PC-3 (cell line): ENCODE measurements around the gene FGFR2. TPM values are rescaled to one million over a fixed set of nuclear protein-coding genes. Genes with fewer than 3 reads are reported as not detected.

ENCODE experiments used
- ATAC-seq: fragments of 200-7000 bp; cut with Tn5 transposase; 2 replicates; pipeline ENCODE4 v1.9.1; 2020; ENCODE audit warnings: mild to moderate bottlenecking, moderate library complexity
- BruUV-seq: library from RNA; stranded (reverse); fragments of 400-500 nt; replicated peaks from 2 replicates; lab custom pipeline; 2021; lab: Mats Ljungman, UMichigan
- CTCF ChIA-PET: fragments of 300-600 bp; sonication (Branson Sonifier 250); formaldehyde crosslinking; loops from one replicate; lab custom pipeline; 2022; ENCODE audit warnings: antibody characterized with exemption; lab: Charles Lee
- POLR2A ChIA-PET: fragments of 300-600 bp; sonication (Branson Sonifier 250); formaldehyde crosslinking; loops from one replicate; lab custom pipeline; 2022; ENCODE audit warnings: antibody characterized with exemption; ENCODE audit not compliant: unreplicated experiment; lab: Charles Lee
- DNase-seq: peaks from one replicate; pipeline ENCODE4 v3.0.0-alpha.2; 2015
- H2AFZ ChIP-seq: fragments of 300-600 bp; sonication (generic); 2 replicates; pipeline ENCODE4 v1.6.0; 2016; ENCODE audit warnings: antibody characterized with exemption, low read length
- H3F3A ChIP-seq: fragments of 300-600 bp; sonication (generic); one replicate; pipeline ENCODE4 v1.6.0; 2017; ENCODE audit warnings: antibody characterized with exemption, low read length, control low read depth, mild to moderate bottlenecking; ENCODE audit not compliant: unreplicated experiment
- H3K27ac ChIP-seq: fragments of 300-600 bp; sonication (generic); 2 replicates; pipeline ENCODE4 v1.5.1; 2016; ENCODE audit warnings: mild to moderate bottlenecking, low read length
- H3K27me3 ChIP-seq: fragments of 300-600 bp; sonication (generic); 2 replicates; pipeline ENCODE4 v1.6.1; 2016; ENCODE audit warnings: low read length, mixed read lengths
- H3K36me3 ChIP-seq: fragments of 300-600 bp; sonication (generic); 2 replicates; pipeline ENCODE4 v1.6.1; 2016; ENCODE audit warnings: low read depth, mixed run types, low read length, mixed read lengths
- H3K4me1 ChIP-seq: fragments of 300-600 bp; sonication (generic); 2 replicates; pipeline ENCODE4 v1.5.1; 2016; ENCODE audit warnings: low read length; ENCODE audit not compliant: insufficient read depth
- H3K4me2 ChIP-seq: fragments of 300-600 bp; sonication (generic); 2 replicates; pipeline ENCODE4 v1.6.0; 2016; ENCODE audit warnings: low read length
- H3K4me3 ChIP-seq: fragments of 300-600 bp; sonication (generic); 2 replicates; pipeline ENCODE4 v1.5.1; 2016; ENCODE audit warnings: mild to moderate bottlenecking, low read length, mixed read lengths
- H3K79me2 ChIP-seq: fragments of 300-600 bp; sonication (generic); 2 replicates; pipeline ENCODE4 v1.6.1; 2017; ENCODE audit warnings: low read length, mixed read lengths
- H3K9ac ChIP-seq: fragments of 300-600 bp; sonication (generic); 2 replicates; pipeline ENCODE4 v1.6.0; 2016; ENCODE audit warnings: mild to moderate bottlenecking, low read length
- H3K9me2 ChIP-seq: fragments of 300-600 bp; sonication (generic); replicated peaks from 2 replicates; pipeline ENCODE4 v1.6.1; 2016; ENCODE audit warnings: mixed run types, low read length, mixed read lengths
- H3K9me3 ChIP-seq: fragments of 300-600 bp; sonication (generic); 2 replicates; pipeline ENCODE4 v1.6.1; 2016; ENCODE audit warnings: low read length, mixed read lengths
- H4K20me1 ChIP-seq: fragments of 300-600 bp; sonication (generic); 2 replicates; pipeline ENCODE4 v1.6.1; 2016; ENCODE audit warnings: low read length, mixed read lengths
- EZH2 ChIP-seq: fragments of 300-600 bp; sonication (generic); IDR thresholded peaks from one replicate; pipeline ENCODE4 v1.6.1; 2017; ENCODE audit warnings: antibody characterized with exemption, mild to moderate bottlenecking, low read length; ENCODE audit not compliant: unreplicated experiment
- EZH2phosphoT487 ChIP-seq: fragments of 300-600 bp; sonication (generic); IDR thresholded peaks from 2 replicates; pipeline ENCODE4 v1.6.1; 2018; ENCODE audit warnings: mild to moderate bottlenecking, antibody characterized with exemption, low read length, borderline replicate concordance
- intact Hi-C: fragments of 100-400 bp; cut with micrococcal nuclease; formaldehyde crosslinking; loops from 2 replicates; pipeline ENCODE4 v1.9.0; 2023
- total RNA-seq: library from RNA; depleted of rRNA; stranded (reverse); fragments of >200 nt; gene quantifications from 2 replicates; pipeline ENCODE4 v1.2.3, GENCODE V29; 2014
- TF ChIP-seq, protein P1 (sequence below): fragments of 300-600 bp; sonication (generic); conservative IDR thresholded peaks from 2 replicates; pipeline ENCODE4 v1.5.1; 2017; ENCODE audit warnings: antibody characterized with exemption, low read depth, mild to moderate bottlenecking, low read length

FGFR2 gene
- total RNA-seq, 1 experiment from 2014 or later, result 0.36 TPM

DNA sequence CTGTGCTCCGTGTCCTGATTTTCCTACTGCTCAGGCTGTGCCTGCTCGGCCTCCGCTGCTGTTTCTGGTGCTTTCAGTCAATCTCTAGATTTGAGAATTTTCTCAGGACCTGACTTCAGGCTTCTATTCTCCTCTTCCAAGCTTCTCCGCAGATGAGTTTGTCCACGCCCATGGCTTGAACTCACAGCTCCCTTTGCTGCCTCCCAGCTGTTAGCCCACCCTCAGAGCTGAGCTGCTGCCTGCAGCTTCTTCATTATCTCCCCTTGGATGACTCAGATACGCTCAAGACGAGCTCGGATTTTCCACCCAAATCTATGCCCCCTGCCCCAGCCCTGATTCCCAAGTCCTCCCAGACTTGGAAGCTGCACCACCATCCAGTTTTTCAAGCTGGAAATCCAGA is 104.7 kb downstream of the FGFR2 start:
- ChIA-PET CTCF (no interaction called here), POLR2A (no interaction called here)
- Histone ChIP-seq H3K27ac (no peak overlapping the region), H2AFZ (no peak overlapping the region), H3K4me1 (no peaks in the 10 kb centered on the region), H3K4me2 (no peak overlapping the region), H3F3A (no peaks in the 10 kb centered on the region), H3K4me3 (no peak overlapping the region), H3K79me2 (no peaks in the 10 kb centered on the region), H3K36me3 (no peaks in the 10 kb centered on the region), H4K20me1 (no peaks in the 10 kb centered on the region), H3K9me3 (no peaks in the 10 kb centered on the region), H3K27me3 (peaks cover 59% of the 10 kb centered on the region; the same call in 1 of the 2 replicates), H3K9me2 (no peaks in the 10 kb centered on the region), H3K9ac (no peak overlapping the region)
- ATAC-seq (no peak), DNase-seq (no peak)
- TF ChIP-seq EZH2phosphoT487 (no peak), EZH2 (no peak)
- TF ChIP-seq, protein P1, sequence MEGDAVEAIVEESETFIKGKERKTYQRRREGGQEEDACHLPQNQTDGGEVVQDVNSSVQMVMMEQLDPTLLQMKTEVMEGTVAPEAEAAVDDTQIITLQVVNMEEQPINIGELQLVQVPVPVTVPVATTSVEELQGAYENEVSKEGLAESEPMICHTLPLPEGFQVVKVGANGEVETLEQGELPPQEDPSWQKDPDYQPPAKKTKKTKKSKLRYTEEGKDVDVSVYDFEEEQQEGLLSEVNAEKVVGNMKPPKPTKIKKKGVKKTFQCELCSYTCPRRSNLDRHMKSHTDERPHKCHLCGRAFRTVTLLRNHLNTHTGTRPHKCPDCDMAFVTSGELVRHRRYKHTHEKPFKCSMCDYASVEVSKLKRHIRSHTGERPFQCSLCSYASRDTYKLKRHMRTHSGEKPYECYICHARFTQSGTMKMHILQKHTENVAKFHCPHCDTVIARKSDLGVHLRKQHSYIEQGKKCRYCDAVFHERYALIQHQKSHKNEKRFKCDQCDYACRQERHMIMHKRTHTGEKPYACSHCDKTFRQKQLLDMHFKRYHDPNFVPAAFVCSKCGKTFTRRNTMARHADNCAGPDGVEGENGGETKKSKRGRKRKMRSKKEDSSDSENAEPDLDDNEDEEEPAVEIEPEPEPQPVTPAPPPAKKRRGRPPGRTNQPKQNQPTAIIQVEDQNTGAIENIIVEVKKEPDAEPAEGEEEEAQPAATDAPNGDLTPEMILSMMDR, result no peak
- intact Hi-C loops, result no loop called here
- BruUV-seq, result no TSS peak

DNA sequence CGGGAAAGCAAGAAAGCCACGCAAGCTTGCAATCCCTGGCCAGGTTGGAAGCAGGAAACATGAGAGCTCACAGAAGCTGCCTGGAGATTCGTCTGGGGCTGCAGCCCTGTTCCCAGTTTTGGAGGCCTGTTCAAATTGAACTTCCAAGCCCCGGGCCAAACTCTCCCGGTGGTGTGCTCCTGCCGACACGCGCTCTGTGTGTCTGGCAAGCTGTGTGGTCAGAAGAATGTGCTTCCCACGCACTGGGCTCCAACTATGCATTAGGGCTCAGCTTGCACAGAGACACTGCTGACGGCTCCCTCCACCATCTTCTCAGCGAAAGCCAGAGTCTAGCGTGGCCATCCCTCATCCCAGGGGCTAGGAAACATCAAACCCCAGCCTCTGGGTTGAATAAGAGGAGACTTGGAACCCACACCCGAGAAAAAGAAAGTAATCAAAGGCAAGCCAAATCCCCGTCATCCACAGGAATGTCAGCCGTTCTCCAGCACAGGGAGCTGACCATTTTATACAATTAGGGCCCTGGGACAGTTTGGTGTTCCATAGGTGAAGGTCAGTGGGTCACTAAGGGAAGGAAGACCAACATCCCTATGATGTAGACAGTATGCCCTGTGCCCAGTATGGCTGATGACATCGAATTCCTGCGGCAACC is 107.2 kb downstream of the FGFR2 start:
- ChIA-PET POLR2A (no interaction called here), CTCF (no interaction called here)
- Histone ChIP-seq H3K27me3 (peaks cover 61% of the 10 kb centered on the region), H3K4me3 (no peak overlapping the region), H3K9me2 (no peaks in the 10 kb centered on the region), H3K36me3 (no peaks in the 10 kb centered on the region), H3K79me2 (no peaks in the 10 kb centered on the region), H3K27ac (no peak overlapping the region), H3K9ac (no peak overlapping the region), H3K4me1 (no peaks in the 10 kb centered on the region), H3K4me2 (no peak overlapping the region), H2AFZ (no peak overlapping the region), H4K20me1 (no peaks in the 10 kb centered on the region), H3K9me3 (no peaks in the 10 kb centered on the region), H3F3A (no peaks in the 10 kb centered on the region)
- BruUV-seq, result no TSS peak
- DNase-seq (no peak), ATAC-seq (no peak)
- intact Hi-C loops, result no loop called here
- TF ChIP-seq EZH2 (no peak), EZH2phosphoT487 (no peak)
- TF ChIP-seq, protein P1, result no peak

DNA sequence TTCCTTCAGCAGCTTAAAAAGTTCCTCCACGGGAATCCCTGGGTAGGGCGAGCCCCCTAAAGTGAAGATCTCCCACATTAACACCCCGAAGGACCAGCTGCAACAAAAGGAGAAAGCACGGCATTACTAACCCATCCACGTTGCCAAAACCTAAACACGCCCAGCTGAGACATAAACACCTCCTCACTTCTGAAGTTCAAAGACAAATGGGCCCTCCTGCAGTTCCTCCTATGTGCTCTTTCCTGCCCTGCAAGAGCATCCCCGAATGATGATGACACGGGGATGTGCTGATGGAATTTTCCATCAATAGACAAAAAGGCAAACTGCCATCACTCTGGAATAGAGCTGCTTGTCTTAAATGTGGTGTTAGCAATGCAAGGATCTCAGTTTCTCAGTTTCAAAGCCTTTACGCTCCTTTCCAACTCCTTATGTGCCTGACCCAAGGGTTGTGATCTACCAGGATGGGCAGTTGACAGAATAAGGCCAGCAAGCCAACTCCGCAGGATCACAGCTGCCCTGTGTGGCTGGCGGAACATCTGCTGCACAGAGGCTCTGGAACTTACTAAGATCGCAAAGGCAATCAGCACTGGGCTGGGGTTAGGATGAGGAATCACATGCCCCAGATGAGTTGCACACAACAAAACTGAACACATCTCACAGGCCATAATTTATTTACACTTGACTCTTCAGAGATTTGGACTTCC is 112.7 kb downstream of the FGFR2 start:
- no TSS peak for BruUV-seq
- H3K27me3 ChIP-seq, result peaks cover 78% of the 10 kb centered on the region
- H3K9me3 ChIP-seq, result no peaks in the 10 kb centered on the region

More for the DNA sequence above, 112.7 kb downstream of the FGFR2 start:
- Histone ChIP-seq H3K4me2 (no peak overlapping the region), H3K9me2 (no peaks in the 10 kb centered on the region), H3F3A (no peaks in the 10 kb centered on the region), H3K79me2 (no peaks in the 10 kb centered on the region), H3K36me3 (no peaks in the 10 kb centered on the region), H3K9ac (no peak overlapping the region), H3K27ac (no peak overlapping the region), H2AFZ (no peak overlapping the region), H4K20me1 (no peaks in the 10 kb centered on the region), H3K4me1 (no peaks in the 10 kb centered on the region), H3K4me3 (no peak overlapping the region)
- TF ChIP-seq, protein P1, result no peak
- TF ChIP-seq EZH2phosphoT487 (no peak), EZH2 (no peak)
- no peak for ATAC-seq
- POLR2A ChIA-PET, result no interaction called here
- DNase-seq, result no peak
- intact Hi-C loops, result no loop called here
- CTCF ChIA-PET, result no interaction called here
